Loucy (cell line): ENCODE measurements around the gene SF3B3.

Source experiments
- H2AFZ ChIP-seq: fragments of 200-600 bp; sonication (generic); 2 replicates; pipeline ENCODE4 v1.6.0; 2016; ENCODE audit warnings: antibody characterized with exemption, mild to moderate bottlenecking, low read length, moderate library complexity
- H3F3A ChIP-seq: fragments of 200-600 bp; 2 replicates; pipeline ENCODE4 v1.6.0; 2016; ENCODE audit warnings: antibody characterized with exemption, low read depth, mild to moderate bottlenecking
- H3K27me3 ChIP-seq: fragments of 200-600 bp; sonication (generic); 2 replicates; pipeline ENCODE4 v1.6.1; 2014; ENCODE audit warnings: low read length, mild to moderate bottlenecking; ENCODE audit not compliant: insufficient read depth, poor library complexity, severe bottlenecking
- H3K36me3 ChIP-seq: fragments of 200-600 bp; sonication (generic); 2 replicates; pipeline ENCODE4 v1.6.1; 2016; ENCODE audit warnings: low read length; ENCODE audit not compliant: insufficient read depth
- H3K4me1 ChIP-seq: fragments of 200-600 bp; sonication (generic); 2 replicates; pipeline ENCODE4 v1.5.1; 2014; ENCODE audit warnings: low read length, mild to moderate bottlenecking; ENCODE audit not compliant: insufficient read depth, poor library complexity, severe bottlenecking
- H3K4me2 ChIP-seq: fragments of 200-600 bp; sonication (generic); 2 replicates; pipeline ENCODE4 v1.6.0; 2014; ENCODE audit warnings: antibody characterized with exemption, low read length, low read depth, mild to moderate bottlenecking; ENCODE audit not compliant: poor library complexity, severe bottlenecking
- H3K4me3 ChIP-seq: fragments of 200-600 bp; sonication (generic); 2 replicates; pipeline ENCODE4 v1.5.1; 2014; ENCODE audit warnings: low read length, mild to moderate bottlenecking, mixed read lengths; ENCODE audit not compliant: poor library complexity, severe bottlenecking
- H3K79me2 ChIP-seq: fragments of 200-600 bp; sonication (generic); 2 replicates; pipeline ENCODE4 v1.6.1; 2014; ENCODE audit warnings: low read length; ENCODE audit not compliant: insufficient read depth
- H3K9ac ChIP-seq: fragments of 200-600 bp; sonication (generic); 2 replicates; pipeline ENCODE4 v1.6.0; 2014; ENCODE audit warnings: mild to moderate bottlenecking, low read depth, low read length, moderate library complexity; ENCODE audit not compliant: poor library complexity, severe bottlenecking
- H3K9me2 ChIP-seq: fragments of 200-600 bp; sonication (generic); replicated peaks from 2 replicates; pipeline ENCODE4 v1.6.1; 2016; ENCODE audit warnings: low read depth, low read length, mixed read lengths
- H3K9me3 ChIP-seq: fragments of 200-600 bp; sonication (generic); 2 replicates; pipeline ENCODE4 v1.6.1; 2014; ENCODE audit warnings: mild to moderate bottlenecking, antibody characterized with exemption, low read length, low read depth; ENCODE audit not compliant: insufficient read depth
- H4K20me1 ChIP-seq: fragments of 200-600 bp; sonication (generic); 2 replicates; pipeline ENCODE4 v1.6.0; 2014; ENCODE audit warnings: antibody characterized with exemption, low read length, mild to moderate bottlenecking; ENCODE audit not compliant: insufficient read depth, poor library complexity, severe bottlenecking
- EZH2phosphoT487 ChIP-seq: fragments of 200-600 bp; IDR thresholded peaks from 2 replicates; pipeline ENCODE4 v1.6.1; 2018; ENCODE audit warnings: antibody characterized with exemption, mild to moderate bottlenecking, moderate library complexity, borderline replicate concordance
- TF ChIP-seq, protein P1 (sequence below): fragments of 200-600 bp; sonication (generic); conservative IDR thresholded peaks from 2 replicates; pipeline ENCODE4 v1.5.1; 2014; ENCODE audit warnings: mild to moderate bottlenecking, antibody characterized with exemption, low read length

Gene SF3B3

DNA sequence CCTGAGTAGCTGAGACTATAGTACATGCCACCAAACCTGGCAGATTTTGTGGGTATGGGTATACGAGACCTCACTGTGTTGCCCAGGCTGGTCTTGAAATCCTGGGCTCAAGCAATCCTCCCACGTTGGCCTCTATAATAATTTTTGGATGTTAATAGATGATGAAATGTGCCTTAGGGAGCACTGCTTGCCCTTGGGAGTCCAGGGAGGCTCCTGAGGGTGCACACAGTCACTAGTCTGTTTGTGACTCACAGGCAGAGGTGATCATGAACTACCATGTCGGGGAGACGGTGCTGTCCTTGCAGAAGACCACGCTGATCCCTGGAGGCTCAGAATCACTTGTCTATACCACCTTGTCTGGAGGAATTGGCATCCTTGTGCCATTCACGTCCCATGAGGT, 46.1 kb downstream of the SF3B3 start:
- no peaks in the 10 kb centered on the region for H3K79me2 ChIP-seq
- no peak overlapping the region for H2AFZ ChIP-seq
- no peaks in the 10 kb centered on the region for H3K9me2 ChIP-seq
- H3F3A ChIP-seq = 0 out of 2 replicates have a peak, but pooled peaks cover 2% of the 10 kb centered on the region
- no peaks in the 10 kb centered on the region for H3K27me3 ChIP-seq
- H3K9me3 ChIP-seq = no peaks in the 10 kb centered on the region
- H3K4me1 ChIP-seq = no peaks in the 10 kb centered on the region
- no peak overlapping the region for H3K4me2 ChIP-seq
- no peak overlapping the region for H3K9ac ChIP-seq
- H3K36me3 ChIP-seq = peaks cover 97% of the 10 kb centered on the region
- H3K4me3 ChIP-seq = no peak overlapping the region
- H4K20me1 ChIP-seq = peaks cover 15% of the 10 kb centered on the region
- TF ChIP-seq, protein P1, sequence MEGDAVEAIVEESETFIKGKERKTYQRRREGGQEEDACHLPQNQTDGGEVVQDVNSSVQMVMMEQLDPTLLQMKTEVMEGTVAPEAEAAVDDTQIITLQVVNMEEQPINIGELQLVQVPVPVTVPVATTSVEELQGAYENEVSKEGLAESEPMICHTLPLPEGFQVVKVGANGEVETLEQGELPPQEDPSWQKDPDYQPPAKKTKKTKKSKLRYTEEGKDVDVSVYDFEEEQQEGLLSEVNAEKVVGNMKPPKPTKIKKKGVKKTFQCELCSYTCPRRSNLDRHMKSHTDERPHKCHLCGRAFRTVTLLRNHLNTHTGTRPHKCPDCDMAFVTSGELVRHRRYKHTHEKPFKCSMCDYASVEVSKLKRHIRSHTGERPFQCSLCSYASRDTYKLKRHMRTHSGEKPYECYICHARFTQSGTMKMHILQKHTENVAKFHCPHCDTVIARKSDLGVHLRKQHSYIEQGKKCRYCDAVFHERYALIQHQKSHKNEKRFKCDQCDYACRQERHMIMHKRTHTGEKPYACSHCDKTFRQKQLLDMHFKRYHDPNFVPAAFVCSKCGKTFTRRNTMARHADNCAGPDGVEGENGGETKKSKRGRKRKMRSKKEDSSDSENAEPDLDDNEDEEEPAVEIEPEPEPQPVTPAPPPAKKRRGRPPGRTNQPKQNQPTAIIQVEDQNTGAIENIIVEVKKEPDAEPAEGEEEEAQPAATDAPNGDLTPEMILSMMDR = no peak
- no peak for TF ChIP-seq EZH2phosphoT487

DNA sequence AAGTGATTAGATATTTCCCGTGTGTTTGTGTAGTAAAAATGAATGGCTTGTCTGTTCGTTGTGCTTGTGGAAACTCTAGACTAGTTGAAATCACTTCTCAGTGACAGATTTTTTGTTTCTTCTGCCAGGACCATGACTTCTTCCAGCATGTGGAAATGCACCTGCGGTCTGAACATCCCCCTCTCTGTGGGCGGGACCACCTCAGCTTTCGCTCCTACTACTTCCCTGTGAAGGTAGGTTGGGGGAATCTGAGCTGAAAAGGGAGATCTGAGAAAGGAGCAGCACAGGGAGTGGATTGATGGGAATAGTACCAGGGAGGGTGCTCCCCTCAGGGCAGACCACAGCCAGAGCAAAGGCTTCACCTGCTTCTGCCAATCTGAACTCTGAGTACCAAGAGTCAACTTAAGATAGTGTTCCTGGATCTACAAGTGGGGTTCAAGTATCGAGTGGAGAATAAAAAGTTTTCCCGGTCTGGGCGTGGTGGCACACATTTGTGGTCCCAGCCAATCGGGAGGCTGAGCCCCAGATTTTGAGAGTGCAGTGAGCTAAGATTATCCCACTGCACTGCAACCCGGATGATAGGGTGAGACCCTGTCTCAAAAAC, 47.5 kb downstream of the SF3B3 start:
- Histone ChIP-seq H3K4me3 (no peak overlapping the region), H3K9me3 (no peaks in the 10 kb centered on the region), H3F3A (0 out of 2 replicates have a peak, but pooled peaks cover 2% of the 10 kb centered on the region), H3K9me2 (no peaks in the 10 kb centered on the region), H3K4me2 (no peak overlapping the region), H3K79me2 (no peaks in the 10 kb centered on the region), H3K27me3 (no peaks in the 10 kb centered on the region), H4K20me1 (peaks cover 15% of the 10 kb centered on the region), H2AFZ (no peak overlapping the region), H3K36me3 (peaks cover 95% of the 10 kb centered on the region), H3K4me1 (no peaks in the 10 kb centered on the region), H3K9ac (no peak overlapping the region)
- no peak for TF ChIP-seq EZH2phosphoT487
- TF ChIP-seq, protein P1 = no peak

DNA sequence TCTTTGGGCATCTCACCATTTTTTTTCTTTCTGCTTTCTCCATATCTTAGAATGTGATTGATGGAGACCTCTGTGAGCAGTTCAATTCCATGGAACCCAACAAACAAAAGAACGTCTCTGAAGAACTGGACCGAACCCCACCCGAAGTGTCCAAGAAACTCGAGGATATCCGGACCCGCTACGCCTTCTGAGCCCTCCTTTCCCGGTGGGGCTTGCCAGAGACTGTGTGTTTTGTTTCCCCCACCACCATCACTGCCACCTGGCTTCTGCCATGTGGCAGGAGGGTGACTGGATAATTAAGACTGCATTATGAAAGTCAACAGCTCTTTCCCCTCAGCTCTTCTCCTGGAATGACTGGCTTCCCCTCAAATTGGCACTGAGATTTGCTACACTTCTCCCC, 48.0 kb downstream of the SF3B3 start:
- no peaks in the 10 kb centered on the region for H3K27me3 ChIP-seq
- 0 out of 2 replicates have a peak, but pooled peaks cover 2% of the 10 kb centered on the region for H3F3A ChIP-seq
- no peak overlapping the region for H3K4me3 ChIP-seq
- H4K20me1 ChIP-seq = peaks cover 19% of the 10 kb centered on the region
- H3K79me2 ChIP-seq = no peaks in the 10 kb centered on the region
- H3K4me1 ChIP-seq = no peaks in the 10 kb centered on the region
- no peak overlapping the region for H2AFZ ChIP-seq
- H3K9ac ChIP-seq = no peak overlapping the region
- H3K4me2 ChIP-seq = no peak overlapping the region
- no peaks in the 10 kb centered on the region for H3K9me2 ChIP-seq
- TF ChIP-seq, protein P1 = no peak
- no peak for TF ChIP-seq EZH2phosphoT487
- H3K36me3 ChIP-seq = peaks cover 90% of the 10 kb centered on the region
- H3K9me3 ChIP-seq = no peaks in the 10 kb centered on the region
